ENCODE data around the gene SLC35G2.
"Not testable (repeated sequence)": the region's sequence is repeated elsewhere in the genome, so short reads cannot be mapped to it uniquely, and the experiment has no call there.

The SLC35G2 gene

GRCh38 chr3:136891934-136892855 is 73.3 kb downstream of the SLC35G2 start:
- Mint-ChIP-seq H3K9me3 (no peaks in the 10 kb centered on the region), H3K4me1 (ENCODE audit: low read depth) (peaks cover 65% of the 10 kb centered on the region), H3K27me3 (no peaks in the 10 kb centered on the region), H3K27ac (no peak overlapping the region), H3K4me3 (no peak overlapping the region), H3K36me3 (ENCODE audit: low read depth) (peaks cover 55% of the 10 kb centered on the region)
- no peak for DNase-seq

GRCh38 chr3:136893848-136894443 is 75.0 kb downstream of the SLC35G2 start:
- Mint-ChIP-seq H3K9me3 (no peaks in the 10 kb centered on the region), H3K4me1 (ENCODE audit: low read depth) (peaks cover 67% of the 10 kb centered on the region), H3K36me3 (ENCODE audit: low read depth) (peaks cover 54% of the 10 kb centered on the region), H3K27me3 (no peaks in the 10 kb centered on the region), H3K27ac (no peak overlapping the region), H3K4me3 (no peak overlapping the region)
- no peak for DNase-seq

GRCh38 chr3:136897171-136897570 is 78.2 kb downstream of the SLC35G2 start:
- not testable (repeated sequence) for DNase-seq, H3K4me3 Mint-ChIP-seq, H3K27me3 Mint-ChIP-seq
- H3K36me3 Mint-ChIP-seq (ENCODE audit: low read depth) = peaks cover 54% of the 10 kb centered on the region
- peaks cover 12% of the 10 kb centered on the region for H3K9me3 Mint-ChIP-seq
- peak overlapping the region; percentile 33 for H3K27ac Mint-ChIP-seq
- H3K4me1 Mint-ChIP-seq (ENCODE audit: low read depth) = peaks cover 76% of the 10 kb centered on the region

GRCh38 chr3:136898549-136898948 is 79.6 kb downstream of the SLC35G2 start:
- peaks cover 73% of the 10 kb centered on the region for H3K4me1 Mint-ChIP-seq (ENCODE audit: low read depth)
- H3K4me3 Mint-ChIP-seq = no peak overlapping the region
- peaks cover 60% of the 10 kb centered on the region for H3K36me3 Mint-ChIP-seq (ENCODE audit: low read depth)
- no peaks in the 10 kb centered on the region for H3K27me3 Mint-ChIP-seq
- peak overlapping the region; percentile 51 for H3K27ac Mint-ChIP-seq
- H3K9me3 Mint-ChIP-seq = peaks cover 21% of the 10 kb centered on the region
- DNase-seq = no peak

GRCh38 chr3:136898954-136899353 is 80.0 kb downstream of the SLC35G2 start:
- no peak overlapping the region for H3K4me3 Mint-ChIP-seq

GRCh38 chr3:136899622-136900158 is 80.8 kb downstream of the SLC35G2 start:
- Mint-ChIP-seq H3K27ac (peak overlapping the region; percentile 73), H3K4me3 (no peak overlapping the region), H3K9me3 (peaks cover 26% of the 10 kb centered on the region), H3K36me3 (ENCODE audit: low read depth) (peaks cover 69% of the 10 kb centered on the region), H3K27me3 (no peaks in the 10 kb centered on the region), H3K4me1 (ENCODE audit: low read depth) (peaks cover 66% of the 10 kb centered on the region)
- no peak for DNase-seq

More at GRCh38 chr3:136898954-136899353, 80.0 kb downstream of the SLC35G2 start:
- Mint-ChIP-seq H3K4me1 (ENCODE audit: low read depth) (peaks cover 69% of the 10 kb centered on the region), H3K27ac (peak overlapping the region; percentile 51), H3K9me3 (peaks cover 23% of the 10 kb centered on the region), H3K36me3 (ENCODE audit: low read depth) (peaks cover 64% of the 10 kb centered on the region), H3K27me3 (no peaks in the 10 kb centered on the region)
- DNase-seq = no peak

GRCh38 chr3:136900694-136901093 is 81.8 kb downstream of the SLC35G2 start:
- not testable (repeated sequence) for H3K4me3 Mint-ChIP-seq, H3K27ac Mint-ChIP-seq, DNase-seq, H3K27me3 Mint-ChIP-seq
- H3K4me1 Mint-ChIP-seq (ENCODE audit: low read depth) = peaks cover 70% of the 10 kb centered on the region
- peaks cover 26% of the 10 kb centered on the region for H3K9me3 Mint-ChIP-seq
- peaks cover 79% of the 10 kb centered on the region for H3K36me3 Mint-ChIP-seq (ENCODE audit: low read depth)

- H3K36me3 Mint-ChIP-seq (ENCODE audit: low read depth) = peaks cover 78% of the 10 kb centered on the region
- no peak for DNase-seq
- no peak overlapping the region for H3K4me3 Mint-ChIP-seq
- H3K27ac Mint-ChIP-seq = no peak overlapping the region
- H3K27me3 Mint-ChIP-seq = no peaks in the 10 kb centered on the region
- peaks cover 26% of the 10 kb centered on the region for H3K9me3 Mint-ChIP-seq
- peaks cover 73% of the 10 kb centered on the region for H3K4me1 Mint-ChIP-seq (ENCODE audit: low read depth)
These were observed 82.5 kb downstream of the SLC35G2 start for GRCh38 chr3:136901391-136901790.

- H3K27me3 Mint-ChIP-seq = not testable (repeated sequence)
These were observed 83.6 kb downstream of the SLC35G2 start for GRCh38 chr3:136902530-136902929.

GRCh38 chr3:136903899-136904298 is 85.0 kb downstream of the SLC35G2 start:
- Mint-ChIP-seq H3K4me1 (ENCODE audit: low read depth) (peaks cover 79% of the 10 kb centered on the region), H3K9me3 (peaks cover 26% of the 10 kb centered on the region), H3K27me3 (no peaks in the 10 kb centered on the region), H3K36me3 (ENCODE audit: low read depth) (peaks cover 78% of the 10 kb centered on the region), H3K27ac (no peak overlapping the region), H3K4me3 (no peak overlapping the region)
- no peak for DNase-seq

More at GRCh38 chr3:136902530-136902929, 83.6 kb downstream of the SLC35G2 start:
- H3K9me3 Mint-ChIP-seq = peaks cover 26% of the 10 kb centered on the region
- DNase-seq, H3K4me3 Mint-ChIP-seq, H3K27ac Mint-ChIP-seq: not testable (repeated sequence)
- H3K4me1 Mint-ChIP-seq (ENCODE audit: low read depth) = peaks cover 75% of the 10 kb centered on the region
- peaks cover 81% of the 10 kb centered on the region for H3K36me3 Mint-ChIP-seq (ENCODE audit: low read depth)

GRCh38 chr3:136904746-136905145 is 85.8 kb downstream of the SLC35G2 start:
- Mint-ChIP-seq H3K4me3 (no peak overlapping the region), H3K27ac (no peak overlapping the region), H3K4me1 (ENCODE audit: low read depth) (peaks cover 79% of the 10 kb centered on the region), H3K36me3 (ENCODE audit: low read depth) (peaks cover 71% of the 10 kb centered on the region), H3K9me3 (peaks cover 26% of the 10 kb centered on the region), H3K27me3 (no peaks in the 10 kb centered on the region)
- no peak for DNase-seq
